ENCODE results near the gene TCEAL4.

DNA sequence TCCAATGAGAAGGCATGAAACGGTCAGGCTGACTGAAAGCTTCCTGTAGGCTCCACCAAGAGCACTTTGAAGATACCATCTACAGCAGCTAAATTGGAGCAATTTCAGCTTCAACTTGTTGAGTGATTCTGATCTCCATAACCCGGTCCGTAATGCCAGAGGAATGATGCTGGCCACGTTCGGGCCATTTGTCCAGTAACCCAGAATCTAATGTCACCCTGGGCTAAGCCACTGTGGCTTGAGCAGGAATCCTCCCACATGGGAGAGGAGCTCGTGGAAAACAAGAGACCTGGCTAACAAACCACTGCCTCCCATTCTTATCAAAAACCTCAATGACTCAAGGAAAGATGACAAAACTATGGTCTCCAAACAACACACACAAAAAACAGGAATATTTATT lies 14.2 kb upstream of the TCEAL4 start:
- TF ChIP-seq, protein P1, sequence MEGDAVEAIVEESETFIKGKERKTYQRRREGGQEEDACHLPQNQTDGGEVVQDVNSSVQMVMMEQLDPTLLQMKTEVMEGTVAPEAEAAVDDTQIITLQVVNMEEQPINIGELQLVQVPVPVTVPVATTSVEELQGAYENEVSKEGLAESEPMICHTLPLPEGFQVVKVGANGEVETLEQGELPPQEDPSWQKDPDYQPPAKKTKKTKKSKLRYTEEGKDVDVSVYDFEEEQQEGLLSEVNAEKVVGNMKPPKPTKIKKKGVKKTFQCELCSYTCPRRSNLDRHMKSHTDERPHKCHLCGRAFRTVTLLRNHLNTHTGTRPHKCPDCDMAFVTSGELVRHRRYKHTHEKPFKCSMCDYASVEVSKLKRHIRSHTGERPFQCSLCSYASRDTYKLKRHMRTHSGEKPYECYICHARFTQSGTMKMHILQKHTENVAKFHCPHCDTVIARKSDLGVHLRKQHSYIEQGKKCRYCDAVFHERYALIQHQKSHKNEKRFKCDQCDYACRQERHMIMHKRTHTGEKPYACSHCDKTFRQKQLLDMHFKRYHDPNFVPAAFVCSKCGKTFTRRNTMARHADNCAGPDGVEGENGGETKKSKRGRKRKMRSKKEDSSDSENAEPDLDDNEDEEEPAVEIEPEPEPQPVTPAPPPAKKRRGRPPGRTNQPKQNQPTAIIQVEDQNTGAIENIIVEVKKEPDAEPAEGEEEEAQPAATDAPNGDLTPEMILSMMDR (IDR thresholded peaks at IDR 0.05), result no peak
- no peak for TF ChIP-seq POLR2A (IDR thresholded peaks at IDR 0.05)
